BJ (cell line): ENCODE data around the gene C19orf33. TPM values are rescaled to one million over a fixed set of nuclear protein-coding genes. Genes with fewer than 3 reads are reported as not detected.

Source experiments
- CTCF ChIA-PET: fragments of 350-600 bp; formaldehyde crosslinking; extraction: SDS; loops from one replicate; lab custom pipeline; 2021; ENCODE audit warnings: antibody characterized with exemption, inconsistent platforms; lab: Yijun Ruan, JAX
- POLR2A ChIA-PET: fragments of 300-600 bp; sonication (Branson Sonifier 250); formaldehyde crosslinking; extraction: SDS; loops from one replicate; lab custom pipeline; 2021; ENCODE audit warnings: antibody characterized with exemption; lab: Charles Lee
- DNase-seq: peaks from one replicate; pipeline ENCODE4 v3.0.0-alpha.2; 2011; ENCODE audit warnings: low read depth
- H3K27me3 ChIP-seq: 2 replicates; pipeline ENCODE4 v1.6.0; 2011; ENCODE audit warnings: low read length; ENCODE audit not compliant: control insufficient read depth, insufficient read depth
- H3K36me3 ChIP-seq: 2 replicates; pipeline ENCODE4 v1.5.1; 2011; ENCODE audit warnings: low read length; ENCODE audit not compliant: control insufficient read depth, insufficient read depth
- H3K4me3 ChIP-seq: 2 replicates; pipeline ENCODE4 v1.5.1; 2011; ENCODE audit warnings: low read depth, mild to moderate bottlenecking, control low read depth, low read length
- CTCF ChIP-seq: IDR thresholded peaks from 2 replicates; pipeline ENCODE4 v1.5.1; 2011; ENCODE audit warnings: low read depth, mild to moderate bottlenecking, control low read depth, inconsistent platforms, low read length, moderate library complexity; ENCODE audit not compliant: insufficient read depth
- polyA plus RNA-seq: library from polyadenylated mRNA; depleted of rRNA; stranded (reverse); fragments of >200 nt; gene quantifications from 2 replicates; pipeline ENCODE4 v1.2.3, GENCODE V29; 2011

C19orf33 gene
- polyA plus RNA-seq, 1 experiment: 0.88 TPM

DNA sequence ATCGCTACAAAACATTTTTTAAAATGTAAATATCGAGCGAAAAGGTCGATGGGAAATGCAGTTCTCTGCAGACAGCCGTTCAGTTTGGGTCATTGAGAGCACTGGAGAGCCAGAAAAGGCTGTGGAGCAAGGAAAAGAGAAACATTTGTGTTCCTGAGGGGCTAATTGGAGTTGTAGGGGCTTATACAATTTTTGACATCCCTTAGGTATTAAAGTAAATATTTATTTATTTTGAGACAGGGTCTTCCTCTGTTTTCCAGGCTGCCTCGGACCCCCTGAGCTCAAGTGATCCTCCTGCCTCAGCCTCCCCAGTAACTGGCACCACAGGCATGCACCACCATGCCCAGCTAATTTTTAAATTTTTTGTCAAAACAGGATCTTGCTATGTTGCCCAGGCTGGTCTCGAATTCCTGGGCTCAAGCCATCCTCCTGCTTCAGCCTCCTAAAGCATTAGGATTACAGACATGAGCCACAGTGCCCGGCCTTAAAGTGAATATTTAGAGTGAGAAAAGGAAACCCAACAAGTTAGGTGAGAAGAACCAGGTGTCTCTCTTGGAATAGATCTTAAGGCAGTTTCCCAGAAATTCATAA, 12.5 kb downstream of the C19orf33 start:
- H3K27me3 ChIP-seq: no peaks in the 10 kb centered on the region
- CTCF ChIA-PET: no interaction called here
- no peaks in the 10 kb centered on the region for H3K36me3 ChIP-seq
- peak overlapping the region; percentile 35 for H3K4me3 ChIP-seq
- TF ChIP-seq CTCF: no peak
- DNase-seq: no peak
- POLR2A ChIA-PET: interaction anchor here (0.6 kb wide), 1 partner anchor 97 kb away, joined by 8 read pairs; no protein-coding TSS in a partner anchor

DNA sequence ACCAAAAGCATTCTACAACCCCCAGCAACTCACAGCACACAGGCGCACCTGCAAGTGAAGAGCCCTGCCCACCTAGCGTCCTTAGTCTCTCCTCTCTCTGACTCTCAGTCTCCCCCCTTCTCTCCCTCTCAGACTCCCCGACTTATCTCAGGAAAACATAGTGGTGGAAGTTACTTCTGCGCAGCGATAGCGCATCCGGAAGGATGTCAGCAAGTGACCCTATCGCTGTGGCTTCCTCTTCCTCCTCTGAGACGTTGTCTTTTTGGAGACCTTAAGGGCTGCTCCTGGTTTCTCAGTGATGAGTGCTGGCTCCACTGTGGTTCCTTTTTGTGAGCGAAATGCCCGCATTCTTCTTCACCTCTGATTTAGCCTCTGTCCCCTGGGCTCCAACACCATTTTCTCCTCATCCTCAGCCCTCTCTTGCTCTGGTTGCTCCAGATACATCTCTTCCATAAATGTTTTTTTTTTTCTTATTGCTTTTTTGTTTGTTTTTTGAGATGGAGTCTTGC, 13.1 kb downstream of the C19orf33 start:
- ChIA-PET POLR2A (interaction anchor here (0.6 kb wide), 1 partner anchor 97 kb away, joined by 8 read pairs; no protein-coding TSS in a partner anchor), CTCF (interaction anchor here (5.8 kb wide), 1 partner anchor 73 kb away, joined by 37 read pairs; no protein-coding TSS in a partner anchor)
- no peaks in the 10 kb centered on the region for H3K36me3 ChIP-seq
- no peak for DNase-seq
- H3K27me3 ChIP-seq: no peaks in the 10 kb centered on the region
- no peak for TF ChIP-seq CTCF
- H3K4me3 ChIP-seq: no peak overlapping the region

GRCh38 chr19:38318660-38319059, 14.6 kb downstream of the C19orf33 start:
- no peak for TF ChIP-seq CTCF
- ChIA-PET POLR2A (no interaction called here), CTCF (interaction anchor here (0.9 to 5.8 kb wide), 3 partner anchors 17 to 74 kb away, joined by 3 to 37 read pairs (median 5); partner anchors contain the start of gene CATSPERG)
- no peak overlapping the region for H3K4me3 ChIP-seq
- DNase-seq: no peak
- H3K36me3 ChIP-seq: no peaks in the 10 kb centered on the region; the same call in 1 of the 2 replicates
- no peaks in the 10 kb centered on the region for H3K27me3 ChIP-seq

DNA sequence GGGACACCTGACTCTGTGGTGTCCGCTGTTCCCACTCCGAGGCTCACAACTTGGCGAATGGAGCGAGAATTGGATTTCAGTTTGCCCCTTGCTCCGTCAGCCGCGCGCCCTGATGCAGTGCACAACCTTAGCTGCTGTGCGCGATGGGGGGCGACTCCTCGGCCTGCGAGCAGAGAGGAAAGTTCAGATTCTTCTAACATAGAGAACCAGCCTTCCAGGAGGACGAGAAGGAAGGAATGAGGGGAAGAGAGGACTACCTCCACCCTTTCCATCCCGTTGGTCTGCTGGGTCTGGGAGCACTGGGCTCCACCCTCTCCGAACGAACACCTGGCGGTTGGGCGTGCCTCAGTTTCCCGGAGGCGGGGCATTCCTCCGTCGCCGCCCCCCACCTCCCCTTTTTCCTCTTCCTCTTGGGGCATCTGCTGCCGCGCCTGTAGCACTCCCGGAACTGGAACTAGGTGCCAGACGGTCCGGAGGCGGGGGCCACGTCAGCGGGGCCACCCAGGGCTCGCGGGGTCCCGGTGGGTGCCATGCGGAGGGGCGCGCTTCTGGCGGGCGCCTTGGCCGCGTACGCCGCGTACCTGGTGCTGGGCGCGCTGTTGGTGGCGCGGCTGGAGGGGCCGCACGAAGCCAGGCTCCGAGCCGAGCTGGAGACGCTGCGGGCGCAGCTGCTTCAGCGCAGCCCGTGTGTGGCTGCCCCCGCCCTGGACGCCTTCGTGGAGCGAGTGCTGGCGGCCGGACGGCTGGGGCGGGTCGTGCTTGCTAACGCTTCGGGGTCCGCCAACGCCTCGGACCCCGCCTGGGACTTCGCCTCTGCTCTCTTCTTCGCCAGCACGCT, 15.6 kb downstream of the C19orf33 start, which contains the start of gene KCNK6:
TSS of gene KCNK6 (plus strand) at position 425 of the 838 bp plus-strand sequence. CDS start at position 531, 106 bp downstream.
- TF ChIP-seq CTCF: no peak
- Histone ChIP-seq H3K36me3 (peaks cover 1% of the 10 kb centered on the region; the same call in 1 of the 2 replicates), H3K4me3 (peak within 1 kb of the TSS; percentile 72), H3K27me3 (no peaks in the 10 kb centered on the region)
- no peak for DNase-seq
- CTCF ChIA-PET: interaction anchor here (0.8 to 5.8 kb wide), 7 partner anchors 11 to 75 kb away, joined by 3 to 37 read pairs (median 4); partner anchors contain the start of gene CATSPERG
- POLR2A ChIA-PET: no interaction called here
